AG04450 (cell line): ENCODE results near the gene UBE2J2. TPM values are rescaled to one million over a fixed set of nuclear protein-coding genes. Genes with fewer than 3 reads are reported as not detected.

Source experiments
- CTCF ChIA-PET: fragments of 300-600, 350-600 bp; formaldehyde crosslinking; extraction: SDS; loops from one replicate; lab custom pipeline; 2022; ENCODE audit warnings: antibody characterized with exemption, inconsistent platforms; lab: Charles Lee
- POLR2A ChIA-PET: fragments of 350-600 bp; formaldehyde crosslinking; extraction: SDS; loops from one replicate; lab custom pipeline; 2021; ENCODE audit warnings: antibody characterized with exemption, inconsistent platforms; lab: Yijun Ruan, JAX
- DNase-seq: peaks from one replicate; pipeline ENCODE4 v3.0.0-alpha.2; 2011; ENCODE audit warnings: low read depth, low spot score
- H3K27ac ChIP-seq: one replicate; pipeline ENCODE4 v1.5.1; 2012; ENCODE audit warnings: low read depth, low read length, control low read depth
- H3K27me3 ChIP-seq: one replicate; pipeline ENCODE4 v1.6.0; 2012; ENCODE audit warnings: low read length; ENCODE audit not compliant: control insufficient read depth, insufficient read depth
- H3K4me3 ChIP-seq: 2 replicates; pipeline ENCODE4 v1.5.1; 2011; ENCODE audit warnings: mild to moderate bottlenecking, low read depth, low read length, control low read depth
- H3K9me3 ChIP-seq: 2 replicates; pipeline ENCODE4 v1.5.1; 2012; ENCODE audit warnings: low read length; ENCODE audit not compliant: control insufficient read depth, insufficient read depth
- polyA plus RNA-seq: library from polyadenylated mRNA; depleted of rRNA; stranded (reverse); fragments of >200 nt; gene quantifications from 2 replicates; pipeline ENCODE4 v1.2.3, GENCODE V29; 2011
- TF ChIP-seq, protein P1 (sequence below): IDR thresholded peaks from 2 replicates; pipeline ENCODE4 v1.5.1; 2011; ENCODE audit warnings: low read depth, low read length, control low read depth, inconsistent platforms

The UBE2J2 gene
- polyA plus RNA-seq, 1 experiment, result 31.1 TPM

DNA sequence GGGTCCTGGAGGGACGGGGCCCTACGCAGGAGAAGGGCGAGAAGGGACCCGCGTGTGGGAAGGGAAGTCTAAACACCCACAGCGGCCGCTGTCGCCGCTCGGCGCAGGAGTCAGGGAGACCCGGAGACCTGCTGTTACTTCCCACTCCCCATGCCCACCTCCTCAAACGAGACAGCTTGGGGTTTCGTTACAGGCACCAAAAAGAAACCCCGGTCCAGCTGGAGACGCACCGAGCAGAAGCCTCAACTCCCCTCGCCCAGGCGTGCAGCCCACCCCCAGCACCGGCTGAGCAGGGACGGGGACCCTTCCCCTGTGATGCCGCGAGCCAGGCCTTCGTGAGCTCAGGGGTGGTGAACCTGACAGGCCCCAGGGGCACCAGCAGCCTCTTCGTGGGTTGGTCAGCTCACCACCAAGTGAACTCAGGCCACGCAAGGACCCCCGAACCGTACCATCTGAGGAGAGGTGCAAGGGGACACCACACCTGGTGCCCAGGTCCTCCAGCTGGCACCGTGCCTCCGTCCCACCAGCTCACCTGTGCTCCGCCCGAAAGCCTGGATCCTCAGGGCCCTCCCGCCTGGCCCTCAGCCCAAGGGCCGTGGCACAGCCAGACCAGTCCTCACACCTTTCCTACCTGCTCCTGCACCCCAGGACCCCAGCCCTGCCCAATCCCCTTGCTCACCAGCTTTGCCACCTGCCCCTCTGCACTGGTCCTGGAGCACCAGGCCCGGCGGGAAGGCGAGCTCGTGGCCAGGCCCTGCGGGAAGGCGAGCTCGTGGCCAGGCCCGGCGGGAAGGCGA, 46.9 kb downstream of the UBE2J2 start:
- Histone ChIP-seq H3K27ac (no peak overlapping the region), H3K9me3 (no peaks in the 10 kb centered on the region; the same call in 1 of the 2 replicates), H3K27me3 (no peaks in the 10 kb centered on the region), H3K4me3 (no peak overlapping the region)
- ChIA-PET POLR2A (interaction anchor here (0.6 kb wide), 1 partner anchor 32 kb away, joined by 4 read pairs; no protein-coding TSS in a partner anchor), CTCF (no interaction called here)
- no peak for DNase-seq
- TF ChIP-seq, protein P1, sequence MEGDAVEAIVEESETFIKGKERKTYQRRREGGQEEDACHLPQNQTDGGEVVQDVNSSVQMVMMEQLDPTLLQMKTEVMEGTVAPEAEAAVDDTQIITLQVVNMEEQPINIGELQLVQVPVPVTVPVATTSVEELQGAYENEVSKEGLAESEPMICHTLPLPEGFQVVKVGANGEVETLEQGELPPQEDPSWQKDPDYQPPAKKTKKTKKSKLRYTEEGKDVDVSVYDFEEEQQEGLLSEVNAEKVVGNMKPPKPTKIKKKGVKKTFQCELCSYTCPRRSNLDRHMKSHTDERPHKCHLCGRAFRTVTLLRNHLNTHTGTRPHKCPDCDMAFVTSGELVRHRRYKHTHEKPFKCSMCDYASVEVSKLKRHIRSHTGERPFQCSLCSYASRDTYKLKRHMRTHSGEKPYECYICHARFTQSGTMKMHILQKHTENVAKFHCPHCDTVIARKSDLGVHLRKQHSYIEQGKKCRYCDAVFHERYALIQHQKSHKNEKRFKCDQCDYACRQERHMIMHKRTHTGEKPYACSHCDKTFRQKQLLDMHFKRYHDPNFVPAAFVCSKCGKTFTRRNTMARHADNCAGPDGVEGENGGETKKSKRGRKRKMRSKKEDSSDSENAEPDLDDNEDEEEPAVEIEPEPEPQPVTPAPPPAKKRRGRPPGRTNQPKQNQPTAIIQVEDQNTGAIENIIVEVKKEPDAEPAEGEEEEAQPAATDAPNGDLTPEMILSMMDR, result no peak

DNA sequence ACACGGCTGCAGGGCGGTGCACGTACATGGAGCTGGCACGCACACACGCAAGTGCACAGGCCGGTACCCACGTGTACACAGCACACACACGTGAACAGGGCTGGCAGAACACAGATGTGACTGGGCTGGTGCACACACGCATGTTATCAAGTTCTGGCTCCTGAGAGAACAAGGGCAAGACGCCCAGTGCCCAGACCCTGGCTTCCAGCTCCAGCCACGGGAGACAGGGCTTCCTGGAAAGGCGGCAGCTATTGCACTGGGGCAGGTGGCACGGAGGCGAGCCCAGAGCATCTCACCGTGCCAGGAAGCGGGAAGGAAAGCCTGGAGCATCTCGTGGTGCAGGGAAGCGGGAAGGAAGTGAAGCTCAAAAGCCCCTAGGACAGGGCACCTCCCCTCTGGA, 47.7 kb downstream of the UBE2J2 start:
- ChIA-PET CTCF (no interaction called here), POLR2A (no interaction called here)
- Histone ChIP-seq H3K9me3 (no peaks in the 10 kb centered on the region; the same call in 1 of the 2 replicates), H3K27ac (no peak overlapping the region), H3K4me3 (no peak overlapping the region), H3K27me3 (no peaks in the 10 kb centered on the region)
- no peak for DNase-seq
- TF ChIP-seq, protein P1, result no peak

DNA sequence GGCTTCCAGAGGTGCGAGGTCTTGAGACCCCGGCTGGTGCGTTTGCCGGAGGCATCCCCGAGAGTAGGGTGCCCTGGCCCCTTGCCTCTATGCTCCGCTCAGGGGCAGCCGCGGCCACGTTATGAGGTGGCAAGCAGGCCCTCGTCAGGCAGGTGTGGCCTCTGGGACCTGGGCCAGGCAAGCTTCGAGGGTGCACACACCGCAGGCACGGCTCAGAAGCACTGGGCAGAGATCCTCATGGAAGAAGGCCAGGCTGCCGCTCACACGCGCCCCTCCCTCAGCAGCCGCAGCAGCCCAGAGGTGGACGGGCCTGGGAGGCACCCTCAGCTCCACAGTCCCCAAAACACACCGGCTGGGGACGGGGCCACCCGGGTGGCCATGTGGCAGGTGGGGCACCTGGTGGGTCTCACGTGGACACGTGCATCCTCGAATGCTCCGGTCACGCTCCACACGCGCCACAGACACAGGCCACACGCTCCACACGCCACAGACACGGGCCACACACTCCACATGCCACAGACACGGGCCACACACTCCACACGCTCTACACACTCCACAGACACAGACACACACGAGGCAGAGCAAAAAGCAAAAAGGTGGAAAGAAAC, 48.3 kb downstream of the UBE2J2 start:
- TF ChIP-seq, protein P1, result no peak
- POLR2A ChIA-PET, result no interaction called here
- no peak overlapping the region for H3K4me3 ChIP-seq
- H3K27me3 ChIP-seq, result no peaks in the 10 kb centered on the region
- H3K27ac ChIP-seq, result no peak overlapping the region
- DNase-seq, result no peak
- CTCF ChIA-PET, result no interaction called here
- no peaks in the 10 kb centered on the region; the same call in 1 of the 2 replicates for H3K9me3 ChIP-seq

DNA sequence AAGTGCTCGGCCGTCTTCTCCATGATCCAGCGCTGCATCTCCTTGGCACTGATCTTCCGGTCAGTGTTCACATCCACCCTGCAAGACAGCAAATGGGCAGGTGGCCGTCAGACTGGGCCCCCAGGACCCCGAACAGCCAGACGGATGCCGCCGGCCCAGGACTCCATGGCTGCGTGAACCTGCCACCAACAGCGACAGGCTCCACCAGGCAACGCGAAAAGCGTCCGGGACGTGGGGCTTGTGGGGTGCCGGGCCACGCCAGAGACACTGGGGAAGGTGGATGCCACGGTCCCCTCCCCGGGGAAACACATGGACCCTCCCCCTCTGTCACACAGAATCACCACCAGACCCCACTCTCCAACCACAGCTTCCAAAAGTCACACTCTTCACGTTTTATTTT, 49.8 kb downstream of the UBE2J2 start:
- no peak for DNase-seq
- ChIA-PET CTCF (no interaction called here), POLR2A (interaction anchor here (0.6 kb wide), 1 partner anchor 98 kb away, joined by 6 read pairs; no protein-coding TSS in a partner anchor)
- Histone ChIP-seq H3K4me3 (no peak overlapping the region), H3K27ac (no peak overlapping the region), H3K9me3 (peaks cover under 1% of the 10 kb centered on the region; the same call in 1 of the 2 replicates), H3K27me3 (no peaks in the 10 kb centered on the region)
- TF ChIP-seq, protein P1, result no peak

DNA sequence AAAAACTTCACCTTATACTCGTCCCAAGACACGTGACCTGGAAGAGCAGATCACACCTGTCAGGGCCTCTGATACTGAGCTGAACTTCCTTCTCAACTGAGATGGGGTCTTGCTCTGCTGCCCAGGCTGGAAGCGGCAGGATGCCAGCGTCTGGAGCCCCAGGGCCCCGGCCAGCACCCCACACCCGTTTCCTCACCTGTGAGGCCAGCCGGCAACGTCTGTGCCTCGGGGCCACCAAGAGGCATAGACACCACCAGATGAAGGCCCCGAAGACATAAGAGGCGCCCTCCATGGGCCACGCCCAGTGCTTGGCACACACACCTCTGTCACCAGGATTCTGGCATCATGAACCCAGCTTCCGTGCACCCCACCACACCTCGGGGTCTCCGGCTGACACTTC, 50.3 kb downstream of the UBE2J2 start:
- peaks cover 6% of the 10 kb centered on the region; the same call in 1 of the 2 replicates for H3K9me3 ChIP-seq
- H3K27me3 ChIP-seq, result no peaks in the 10 kb centered on the region
- TF ChIP-seq, protein P1, result no peak
- no peak overlapping the region for H3K4me3 ChIP-seq
- CTCF ChIA-PET, result no interaction called here
- POLR2A ChIA-PET, result no interaction called here
- no peak for DNase-seq
- H3K27ac ChIP-seq, result no peak overlapping the region
